HCT116 (cell line): ENCODE data around the gene PCCA.

Source experiments
- CEBPB ChIP-seq: IDR thresholded peaks from 2 replicates; pipeline ENCODE4 v1.6.1; 2012; ENCODE audit warnings: low read depth
- CTCF ChIP-seq, 3 experiments: fragments of 200-600 bp in 1 of 3; sonication (generic) in 1 of 3; IDR thresholded peaks in 2 of 3; conservative IDR thresholded peaks in 1 of 3; 2 replicates each; pipeline ENCODE4 v1.5.1; 2012 to 2017; ENCODE audit warnings: low read depth in 2 of 3, low read length in 2 of 3, antibody characterized with exemption in 1 of 3, borderline replicate concordance in 1 of 3, control low read depth in 1 of 3, mild to moderate bottlenecking in 1 of 3, mixed read lengths in 1 of 3, mixed run types in 1 of 3, moderate library complexity in 1 of 3; ENCODE audit not compliant: insufficient read depth in 1 of 3
- EGR1 ChIP-seq: IDR thresholded peaks from 2 replicates; pipeline ENCODE4 v1.6.1; 2012; ENCODE audit warnings: low read depth
- ELF1 ChIP-seq: IDR thresholded peaks from 2 replicates; pipeline ENCODE4 v1.6.1; 2012; ENCODE audit warnings: low read depth, borderline replicate concordance
- EZH2 ChIP-seq: fragments of 200-600 bp; sonication (generic); IDR thresholded peaks from 2 replicates; pipeline ENCODE4 v1.6.1; 2017; ENCODE audit warnings: antibody characterized with exemption, mixed run types
- EZH2phosphoT487 ChIP-seq: fragments of 200-600 bp; IDR thresholded peaks from 2 replicates; pipeline ENCODE4 v1.6.1; 2018; ENCODE audit warnings: antibody characterized with exemption, borderline replicate concordance
- MAX ChIP-seq: IDR thresholded peaks from 2 replicates; pipeline ENCODE4 v1.6.1; 2012
- POLR2A ChIP-seq: IDR thresholded peaks from 2 replicates; pipeline ENCODE4 v1.7.0; 2011; ENCODE audit warnings: borderline replicate concordance; ENCODE audit not compliant: insufficient read depth, insufficient read length; ENCODE audit errors: extremely low read depth
- POLR2AphosphoS5 ChIP-seq: IDR thresholded peaks from 2 replicates; pipeline ENCODE4 v1.6.1; 2011; ENCODE audit warnings: mild to moderate bottlenecking, low read depth, low read length, moderate library complexity
- REST ChIP-seq: IDR thresholded peaks from 2 replicates; pipeline ENCODE4 v1.6.1; 2012; ENCODE audit warnings: low read depth
- SP1 ChIP-seq: IDR thresholded peaks from 2 replicates; pipeline ENCODE4 v1.6.1; 2012; ENCODE audit warnings: low read depth
- SRF ChIP-seq: IDR thresholded peaks from 2 replicates; pipeline ENCODE4 v1.6.1; 2012; ENCODE audit warnings: low read depth
- YY1 ChIP-seq: IDR thresholded peaks from 2 replicates; pipeline ENCODE4 v1.6.1; 2011; ENCODE audit warnings: low read length, low read depth, moderate library complexity, mild to moderate bottlenecking; ENCODE audit not compliant: insufficient replicate concordance; ENCODE audit errors: extremely low read depth
- ZBTB33 ChIP-seq: IDR thresholded peaks from 2 replicates; pipeline ENCODE4 v1.6.1; 2011; ENCODE audit warnings: mild to moderate bottlenecking, low read length, moderate library complexity; ENCODE audit not compliant: insufficient replicate concordance; ENCODE audit errors: extremely low read depth

- TF ChIP-seq EZH2 (no peak), CTCF (IDR thresholded peaks at IDR 0.05 in 2 of 3, conservative IDR thresholded peaks at IDR 0.05 in 1 of 3; ENCODE audit: borderline replicate concordance in 1 of 3, insufficient read depth in 1 of 3, low read depth in 2 of 3, low read length in 2 of 3) (no peak), POLR2A (no peak), ZBTB33 (no peak), SRF (no peak), POLR2AphosphoS5 (no peak), CEBPB (no peak), EGR1 (no peak), SP1 (no peak), MAX (no peak), YY1 (no peak), EZH2phosphoT487 (no peak), REST (no peak), ELF1 (no peak)
Measured at GRCh38 chr13:100523981-100524386, 435.1 kb downstream of the PCCA start.
